Ovary (tissue), 9 donors: ENCODE results near the gene HPGD. TPM values are rescaled to one million over a fixed set of nuclear protein-coding genes. Genes with fewer than 3 reads are reported as not detected.

ENCODE experiments used
- DNase-seq, 5 donors: peaks; one replicate each; pipeline ENCODE4 v3.0.0-alpha.2; 2019 to 2020
- H3K27ac ChIP-seq, 2 donors: fragments of 200-600 bp; one replicate each; pipeline versions ENCODE4 v1.5.1 to v1.8.0; 2019 to 2022
- H3K27me3 ChIP-seq: fragments of 200-600 bp; one replicate; pipeline ENCODE4 v1.8.0; 2022
- H3K36me3 ChIP-seq: fragments of 200-600 bp; sonication (generic); one replicate; pipeline ENCODE4 v1.5.1; 2019
- H3K4me1 ChIP-seq: one replicate; pipeline ENCODE4 v1.8.1; 2013; ENCODE audit warnings: mild to moderate bottlenecking, moderate library complexity; ENCODE audit not compliant: insufficient read depth
- H3K4me3 ChIP-seq: fragments of 200-600 bp; sonication (generic); one replicate; pipeline ENCODE4 v1.5.1; 2017
- H3K9me3 ChIP-seq, 2 donors: fragments of 200-600 bp in 1 of 2; sonication (generic) in 1 of 2; one replicate each; pipeline versions ENCODE4 v1.5.1 to v1.8.1; 2013 to 2019; ENCODE audit warnings: mild to moderate bottlenecking in 1 of 2, moderate library complexity in 1 of 2
- EP300 ChIP-seq: sonication (generic); formaldehyde crosslinking; IDR thresholded peaks from one replicate; pipeline ENCODE4 v1.6.1; 2017; ENCODE audit warnings: antibody characterized with exemption
- POLR2A ChIP-seq: fragments of 450-650 bp; IDR thresholded peaks from one replicate; pipeline ENCODE4 v1.6.1; 2017; ENCODE audit warnings: antibody characterized with exemption, mild to moderate bottlenecking, moderate library complexity
- WGBS, 3 donors: extraction: QIAGEN DNeasy Blood & Tissue Kit in 1 of 3; methylation state at CpG; one replicate each; pipeline versions ENCODE4 v1.1.5 to v1.1.7; 2013 to 2017; 5-methylcytosine and 5-hydroxymethylcytosine counted together
- intact Hi-C, 4 donors: fragments of 100-400 bp; cut with DNase I; formaldehyde crosslinking; loops; one replicate each; pipeline versions ENCODE4 v1.11.0 to v1.15.1; 2022 to 2023
- polyA plus RNA-seq, 2 donors: library from polyadenylated mRNA; stranded (reverse); fragments of 200-250 nt in 1 of 2; fragments of 350-450 nt in 1 of 2; fragmentation: Illumina TruSeq in 1 of 2; extraction: RNeasy Lipid Tissue Mini Kit (QIAGEN cat#74804) in 1 of 2; gene quantifications; one replicate each; pipeline ENCODE4 v1.2.3, GENCODE V29; 2013 to 2014
- total RNA-seq, 7 donors: library from RNA; depleted of rRNA in 2 of 7; stranded (reverse); fragments of >200 nt in 2 of 7; fragmentation: NEBNext Ultra II Directional in 3 of 7; extraction: Animal tissue kit (Norgen Biotek cat#: 25700) in 3 of 7; gene quantifications; one replicate each; pipeline versions ENCODE4 v1.1.0 to v1.2.4, GENCODE V29; 2016 to 2023
- TF ChIP-seq, protein P1 (sequence below), 3 donors: fragments of 450-650 bp in 2 of 3; fragments of 200-600 bp in 1 of 3; IDR thresholded peaks; one replicate each; pipeline versions ENCODE4 v1.5.1 to v1.8.0; 2016 to 2022; ENCODE audit warnings: antibody characterized with exemption in 3 of 3, mild to moderate bottlenecking in 1 of 3
- donor health status: DM: no; HTN: no; CAD: no; lungs with moderate emphysema.
- donor health status: DM: no; HTN: no; CAD: no.
- donor health status: Bipolar disorder and iron deficiency.
- donor health status: DM: yes; HTN: yes; CAD: no.
- donor health status: DM: no; HTN: no; CAD: no.
- donor health status: DM: yes; HTN: yes; CAD: no.

Gene HPGD
- total and polyA plus RNA-seq, 9 donors = 0.69 to 20.6 (median 3.2) TPM; not detected in 2

DNA sequence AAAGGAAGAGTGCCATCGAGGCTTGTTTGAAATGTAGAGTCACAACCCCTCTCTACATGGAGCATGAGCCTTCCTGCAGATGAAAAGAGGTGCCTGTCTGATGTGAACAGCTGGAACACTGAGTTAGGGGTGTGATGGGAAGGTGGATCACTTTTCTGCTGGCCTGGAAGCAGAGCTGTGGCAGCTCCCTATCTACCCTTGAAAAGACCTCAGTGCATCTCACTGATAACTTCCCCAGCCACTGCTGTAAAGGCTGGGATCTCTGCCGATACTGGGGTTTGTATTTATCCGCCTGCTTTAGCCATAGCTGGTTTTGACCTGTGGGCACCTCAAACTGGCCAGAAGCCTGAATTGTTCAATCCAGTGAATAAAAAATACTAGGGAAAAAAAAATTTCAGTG is 46.8 kb downstream of the HPGD start:
- Histone ChIP-seq H3K4me3 (no peak overlapping the region), H3K36me3 (no peaks in the 10 kb centered on the region), H3K9me3 (no peaks in the 10 kb centered on the region), H3K27ac (no peak overlapping the region), H3K4me1 (no peaks in the 10 kb centered on the region), H3K27me3 (no peaks in the 10 kb centered on the region)
- WGBS, 3 donors = 81 to 88% (median 87%) methylated on average over 3 of the region's 3 CpGs
- no peak for DNase-seq
- TF ChIP-seq POLR2A (no peak), EP300 (no peak)
- TF ChIP-seq, protein P1, sequence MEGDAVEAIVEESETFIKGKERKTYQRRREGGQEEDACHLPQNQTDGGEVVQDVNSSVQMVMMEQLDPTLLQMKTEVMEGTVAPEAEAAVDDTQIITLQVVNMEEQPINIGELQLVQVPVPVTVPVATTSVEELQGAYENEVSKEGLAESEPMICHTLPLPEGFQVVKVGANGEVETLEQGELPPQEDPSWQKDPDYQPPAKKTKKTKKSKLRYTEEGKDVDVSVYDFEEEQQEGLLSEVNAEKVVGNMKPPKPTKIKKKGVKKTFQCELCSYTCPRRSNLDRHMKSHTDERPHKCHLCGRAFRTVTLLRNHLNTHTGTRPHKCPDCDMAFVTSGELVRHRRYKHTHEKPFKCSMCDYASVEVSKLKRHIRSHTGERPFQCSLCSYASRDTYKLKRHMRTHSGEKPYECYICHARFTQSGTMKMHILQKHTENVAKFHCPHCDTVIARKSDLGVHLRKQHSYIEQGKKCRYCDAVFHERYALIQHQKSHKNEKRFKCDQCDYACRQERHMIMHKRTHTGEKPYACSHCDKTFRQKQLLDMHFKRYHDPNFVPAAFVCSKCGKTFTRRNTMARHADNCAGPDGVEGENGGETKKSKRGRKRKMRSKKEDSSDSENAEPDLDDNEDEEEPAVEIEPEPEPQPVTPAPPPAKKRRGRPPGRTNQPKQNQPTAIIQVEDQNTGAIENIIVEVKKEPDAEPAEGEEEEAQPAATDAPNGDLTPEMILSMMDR (IDR thresholded peaks at IDR 0.05) = no peak
- intact Hi-C loops = no loop called here

DNA sequence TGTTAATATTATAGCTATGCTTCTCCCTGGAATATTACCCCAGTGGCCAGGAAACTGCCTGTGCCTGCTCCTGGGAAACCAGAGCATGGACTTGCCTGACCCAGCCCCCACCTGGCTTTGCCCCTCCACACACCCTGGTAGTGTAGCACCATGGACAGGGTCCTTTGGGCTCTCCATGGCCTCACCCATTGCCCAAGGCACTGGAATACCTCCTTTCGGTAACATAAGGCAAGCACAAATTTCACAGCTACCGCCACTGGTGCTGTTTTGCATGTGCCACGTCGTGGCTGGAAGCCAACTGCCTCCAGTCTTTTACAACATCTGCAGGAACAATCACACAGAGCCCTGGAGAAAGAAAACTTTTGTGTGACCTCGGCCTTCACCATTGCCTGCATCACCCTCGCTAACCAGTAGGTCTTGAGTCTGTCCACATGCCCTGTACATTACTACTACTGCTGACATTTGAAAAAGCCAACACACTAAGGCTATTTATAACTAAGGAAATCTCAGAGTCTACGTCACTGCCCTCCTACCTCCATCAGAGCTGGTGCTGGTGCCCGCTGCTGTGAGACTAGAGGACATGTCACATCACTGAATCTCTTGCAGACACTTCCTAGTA is 47.7 kb downstream of the HPGD start:
- no peaks in the 10 kb centered on the region for H3K36me3 ChIP-seq
- no peaks in the 10 kb centered on the region for H3K27me3 ChIP-seq
- H3K27ac ChIP-seq = no peak overlapping the region
- H3K4me1 ChIP-seq = no peaks in the 10 kb centered on the region
- no peak overlapping the region for H3K4me3 ChIP-seq
- no peak for TF ChIP-seq POLR2A
- TF ChIP-seq EP300 = no peak
- TF ChIP-seq, protein P1 (IDR thresholded peaks at IDR 0.05) = no peak
- WGBS, 3 donors = 74 to 88% (median 75%) methylated on average over 8 of the region's 8 CpGs
- intact Hi-C loops = no loop called here
- DNase-seq = no peak
- H3K9me3 ChIP-seq = no peaks in the 10 kb centered on the region

DNA sequence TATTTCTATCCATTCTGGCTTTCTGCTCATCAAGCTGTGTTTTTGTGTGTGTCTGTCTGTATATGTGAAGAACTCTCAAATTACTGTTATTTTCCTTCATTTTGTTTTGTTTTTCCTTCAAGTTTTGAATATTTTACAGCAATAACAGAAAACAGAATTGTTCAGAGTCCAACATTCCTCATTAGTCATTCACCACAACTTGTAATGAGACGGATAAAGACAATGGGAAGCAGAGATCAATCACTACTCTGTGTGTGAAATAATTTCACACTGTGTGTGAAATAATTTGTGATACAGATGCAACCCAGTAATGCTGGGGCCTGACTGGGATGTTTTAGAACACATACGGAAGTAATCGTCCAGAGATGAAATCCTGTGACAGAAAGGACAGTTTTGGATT is 55.2 kb downstream of the HPGD start:
- H3K9me3 ChIP-seq = no peaks in the 10 kb centered on the region
- no peaks in the 10 kb centered on the region for H3K36me3 ChIP-seq
- TF ChIP-seq POLR2A (no peak), EP300 (no peak)
- TF ChIP-seq, protein P1 (IDR thresholded peaks at IDR 0.05) = no peak
- H3K27me3 ChIP-seq = no peaks in the 10 kb centered on the region
- no peak overlapping the region for H3K27ac ChIP-seq
- WGBS, 3 donors = 23 to 48% (median 23%) methylated on average over 3 of the region's 3 CpGs
- intact Hi-C loops = no loop called here
- no peaks in the 10 kb centered on the region for H3K4me1 ChIP-seq
- DNase-seq = no peak
- H3K4me3 ChIP-seq = no peak overlapping the region

DNA sequence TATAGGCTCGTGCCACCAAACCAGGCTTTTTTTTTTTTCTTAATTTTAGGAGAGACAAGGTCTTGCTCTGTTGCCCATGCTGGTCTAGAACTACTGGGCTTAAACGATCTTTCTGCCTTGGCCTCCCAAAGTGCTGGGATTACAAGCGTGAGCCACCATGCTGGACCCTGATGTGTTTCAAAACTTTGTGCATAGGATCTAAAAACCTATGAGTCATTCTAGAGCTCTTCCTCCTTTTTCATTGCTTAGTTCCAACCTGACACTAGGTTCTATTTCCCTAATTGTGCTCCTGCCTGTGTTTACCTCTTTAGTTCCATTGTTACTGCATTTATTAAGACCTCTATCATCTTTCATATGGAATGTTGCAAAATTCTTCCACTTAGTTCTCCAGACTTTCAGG is 57.3 kb downstream of the HPGD start:
- TF ChIP-seq POLR2A = no peak
- TF ChIP-seq EP300 = no peak
- TF ChIP-seq, protein P1 (IDR thresholded peaks at IDR 0.05) = no peak
- DNase-seq = no peak
- Histone ChIP-seq H3K27ac (no peak overlapping the region), H3K4me3 (no peak overlapping the region), H3K27me3 (no peaks in the 10 kb centered on the region), H3K36me3 (no peaks in the 10 kb centered on the region), H3K4me1 (no peaks in the 10 kb centered on the region), H3K9me3 (no peaks in the 10 kb centered on the region)
- intact Hi-C loops = no loop called here
- WGBS, 3 donors = 73 to 94% (median 92%) methylated on average over 3 of the region's 3 CpGs
